T-helper 22 cell (primary cell): Measurements from ENCODE around the gene R3HCC1L.

Experiments
- DNase-seq: peaks from one replicate; pipeline ENCODE4 v3.0.0-alpha.2; 2020; ENCODE audit warnings: low read depth

R3HCC1L gene

DNA sequence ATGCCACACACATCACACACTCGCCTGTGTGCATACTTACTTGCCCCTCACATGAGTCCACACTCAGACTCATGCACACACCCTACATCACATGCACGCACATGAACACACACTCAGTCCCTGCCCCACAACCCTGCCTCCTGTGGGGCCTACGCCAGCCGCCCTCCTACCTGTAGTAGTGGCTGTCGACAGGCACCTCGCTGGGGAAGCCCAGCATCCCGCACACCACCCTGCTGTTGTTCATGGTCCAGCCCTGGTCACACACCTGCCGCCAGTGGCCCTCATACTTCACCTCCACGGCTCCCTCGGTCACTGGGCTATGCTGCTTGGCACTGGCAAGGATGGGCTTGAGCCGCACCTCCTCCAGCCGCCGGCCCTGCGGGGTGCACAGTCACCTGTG lies 126.3 kb downstream of the R3HCC1L start:
- DNase-seq, result no peak

DNA sequence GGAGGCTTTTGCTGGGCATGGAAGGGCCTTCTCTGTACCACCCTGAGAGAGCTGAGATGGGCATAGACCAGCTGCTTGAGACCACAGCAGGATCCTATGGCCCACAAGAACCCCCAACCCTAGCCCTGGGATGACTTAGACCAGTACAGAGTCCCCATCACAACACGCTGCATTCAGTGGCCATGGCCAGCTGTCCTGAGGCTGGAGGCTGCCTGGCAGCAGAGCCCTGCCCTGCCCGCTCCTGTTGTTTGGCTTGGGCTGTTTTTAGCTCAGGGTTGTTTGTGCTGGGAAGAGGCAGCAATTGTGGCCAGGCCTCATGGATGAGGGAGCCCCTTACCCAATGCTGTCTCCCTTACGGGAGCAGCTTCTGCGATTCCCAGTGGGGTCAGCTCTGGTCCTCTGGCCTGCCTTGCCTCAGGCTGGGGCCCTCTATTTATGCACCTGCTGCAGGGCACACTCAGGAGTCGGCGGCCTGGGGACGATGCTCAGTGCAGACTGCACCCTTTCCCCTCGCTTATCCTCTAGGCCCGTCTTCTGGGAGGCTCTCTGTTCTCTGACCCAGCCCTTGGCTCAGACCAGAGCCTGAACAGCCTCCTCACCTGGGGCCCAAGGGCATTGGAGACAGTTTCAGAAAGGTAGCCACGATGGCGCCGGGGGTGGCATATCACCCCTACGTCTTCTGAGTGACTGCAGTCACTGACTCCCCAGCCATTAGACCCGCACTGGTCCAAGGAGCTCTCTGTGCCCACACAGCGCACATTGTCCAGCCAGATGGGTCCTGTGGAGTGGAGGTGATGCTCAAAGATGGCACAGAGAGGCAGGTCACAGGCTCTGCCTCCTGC lies 127.2 kb downstream of the R3HCC1L start:
- DNase-seq, result no peak

DNA sequence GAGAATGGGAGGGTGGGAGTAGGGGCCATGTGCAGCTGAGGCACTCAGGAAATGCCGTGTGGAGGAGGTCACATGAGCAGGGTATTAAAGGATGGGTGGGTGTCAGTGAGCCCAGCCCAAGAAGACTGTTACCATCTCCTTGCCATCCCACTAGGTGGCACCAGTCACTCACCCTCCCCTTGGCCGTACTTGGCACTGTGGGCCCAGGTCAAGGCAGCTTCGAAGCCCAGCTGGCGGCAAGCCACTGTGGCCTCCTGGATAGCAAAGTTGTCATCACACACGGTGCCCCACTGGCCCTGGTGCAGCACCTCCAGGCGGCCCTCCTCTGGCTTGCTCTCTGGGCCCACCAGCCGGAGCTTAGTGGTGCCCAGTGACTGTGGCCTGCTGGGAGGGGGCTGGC lies 128.1 kb downstream of the R3HCC1L start:
- DNase-seq, result no peak

- no peak for DNase-seq
Observed at GRCh38 chr10:98263088-98263487, 128.6 kb downstream of the R3HCC1L start.

GRCh38 chr10:98264378-98265065 lies 130.1 kb downstream of the R3HCC1L start:
- no peak for DNase-seq

DNA sequence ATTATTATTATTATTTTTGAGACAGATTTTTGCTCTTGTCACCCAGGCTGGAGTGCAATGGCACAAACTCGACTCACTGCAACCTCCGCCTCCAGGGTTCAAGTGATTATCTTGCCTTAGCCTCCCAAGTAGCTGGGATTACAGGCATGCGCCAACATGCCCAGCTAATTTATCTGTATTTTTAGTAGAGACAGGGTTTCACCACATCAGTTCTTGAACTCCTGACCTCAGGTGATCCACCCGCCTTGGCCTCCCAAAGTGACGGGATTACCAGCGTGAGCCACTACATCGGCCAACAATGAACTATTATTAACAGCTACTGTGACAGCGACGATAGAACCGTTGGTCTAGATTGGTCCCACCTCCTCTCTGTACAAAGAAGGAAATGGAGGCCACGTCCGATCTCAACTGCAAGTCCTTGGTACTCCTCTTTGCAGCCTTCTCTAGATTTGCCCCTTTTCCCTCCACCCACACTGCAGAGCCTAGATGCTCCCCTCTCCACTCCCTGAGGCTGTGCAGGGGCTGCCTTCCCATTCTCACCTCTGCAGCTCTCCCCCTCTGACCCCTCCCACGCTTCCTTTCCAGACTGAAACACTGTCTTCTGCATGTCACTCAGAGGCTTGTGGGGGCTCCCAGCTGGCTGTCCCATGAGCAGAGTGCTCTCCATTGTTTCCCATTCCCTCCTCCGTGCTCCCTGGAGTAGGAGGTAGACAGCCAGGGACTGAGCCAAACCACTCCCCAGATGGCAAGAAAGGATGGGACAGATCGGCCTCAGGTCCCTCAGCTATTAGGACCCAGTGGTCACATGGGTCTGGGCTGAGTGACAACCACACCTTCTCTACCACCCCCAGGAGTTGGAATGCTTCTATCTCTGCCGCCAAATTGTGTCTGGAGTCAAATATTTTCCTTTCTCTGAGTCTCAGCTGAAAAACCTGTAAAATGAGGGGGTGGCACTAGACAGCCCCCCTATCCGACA lies 131.2 kb downstream of the R3HCC1L start:
- DNase-seq, result no peak

DNA sequence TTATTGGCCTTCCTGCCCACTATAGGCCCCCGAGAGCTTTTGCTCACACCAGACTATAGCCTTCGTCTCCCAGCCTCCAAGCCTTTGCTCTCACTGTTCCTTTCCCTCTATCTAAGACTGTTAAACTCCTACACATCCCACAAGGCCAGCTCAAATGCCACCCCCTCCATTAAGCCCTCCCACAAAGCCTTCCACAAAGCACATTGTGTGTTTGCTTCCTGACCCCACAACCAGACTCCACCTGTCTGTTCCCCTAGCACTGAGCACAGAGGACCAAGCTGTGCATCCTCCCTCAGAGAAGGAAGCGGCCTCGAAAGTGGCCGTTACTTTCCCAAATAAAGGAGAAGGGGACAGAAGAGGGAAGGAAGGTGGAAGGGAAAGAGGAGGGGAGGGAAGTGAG lies 132.2 kb downstream of the R3HCC1L start:
- DNase-seq, result no peak

- no peak for DNase-seq
Observed at GRCh38 chr10:98267069-98267893, 132.8 kb downstream of the R3HCC1L start.

- no peak for DNase-seq
Observed at GRCh38 chr10:98267894-98268693, 133.6 kb downstream of the R3HCC1L start, which contains the start of gene LOXL4. TSS of gene LOXL4 (minus strand) at chr10:98268194. CDS start at chr10:98263019, 5,175 bp downstream.

- no peak for DNase-seq
Observed at GRCh38 chr10:98268694-98269431, 134.4 kb downstream of the R3HCC1L start.

- no peak for DNase-seq
Observed at GRCh38 chr10:98269435-98269912, 135.0 kb downstream of the R3HCC1L start.

DNA sequence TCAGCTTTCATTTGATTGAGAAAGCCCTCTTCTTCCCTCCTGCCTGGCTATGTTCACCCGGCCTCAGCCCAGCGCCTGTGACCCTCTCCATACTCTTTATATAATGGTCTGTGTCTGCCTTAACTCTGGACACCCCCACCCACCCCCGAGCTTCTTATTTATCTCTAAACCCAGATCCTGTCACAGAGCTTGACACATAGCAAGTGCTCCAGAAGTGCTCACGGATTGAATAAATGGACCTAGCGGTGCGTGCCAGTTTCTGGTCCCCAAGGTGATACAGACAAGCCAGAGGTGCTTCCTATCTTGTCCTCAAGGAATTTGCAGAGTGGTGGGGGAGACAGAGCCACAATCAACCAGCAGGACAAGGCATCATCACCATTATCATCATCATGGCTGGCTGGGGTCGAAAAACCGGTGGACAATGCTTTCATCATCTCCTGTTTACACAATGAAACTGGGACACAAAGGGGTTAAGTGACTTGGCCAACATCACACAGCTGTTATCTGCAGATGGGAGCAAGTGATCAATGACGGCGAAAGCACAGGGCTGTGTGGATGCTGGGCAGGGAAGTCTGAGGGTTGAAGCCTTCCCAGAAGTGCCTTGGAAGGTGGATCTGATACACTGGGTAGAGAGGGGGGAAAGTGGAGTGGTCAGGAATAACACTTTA lies 135.8 kb downstream of the R3HCC1L start:
- DNase-seq, result no peak

- DNase-seq, result no peak
Observed at GRCh38 chr10:98270786-98271185, 136.3 kb downstream of the R3HCC1L start.

DNA sequence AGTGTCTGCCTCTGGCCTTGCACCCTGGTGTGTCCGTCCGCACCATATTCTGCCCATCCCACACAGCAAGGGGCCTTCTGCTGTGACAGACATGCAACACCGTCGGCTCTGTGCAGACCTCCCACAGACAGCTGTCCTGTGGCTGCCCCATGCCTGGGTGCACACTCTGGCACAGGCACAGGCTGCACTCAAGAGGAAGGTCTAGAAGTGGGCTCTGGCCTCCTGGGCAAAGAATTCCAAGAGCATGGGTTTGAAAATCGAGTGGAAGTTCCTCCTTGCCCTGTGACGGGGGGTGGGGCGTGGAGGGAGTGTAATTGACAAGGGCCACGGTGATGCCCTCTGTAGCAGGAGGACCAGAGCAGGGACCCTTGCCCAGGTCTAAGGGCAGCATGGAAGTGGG lies 137.8 kb downstream of the R3HCC1L start:
- DNase-seq, result no peak

- DNase-seq, result no peak
Observed at GRCh38 chr10:98272656-98273055, 138.2 kb downstream of the R3HCC1L start.

- DNase-seq, result no peak
Observed at GRCh38 chr10:98273057-98273850, 138.8 kb downstream of the R3HCC1L start.

GRCh38 chr10:98274562-98274961 lies 140.1 kb downstream of the R3HCC1L start:
- DNase-seq, result no peak

DNA sequence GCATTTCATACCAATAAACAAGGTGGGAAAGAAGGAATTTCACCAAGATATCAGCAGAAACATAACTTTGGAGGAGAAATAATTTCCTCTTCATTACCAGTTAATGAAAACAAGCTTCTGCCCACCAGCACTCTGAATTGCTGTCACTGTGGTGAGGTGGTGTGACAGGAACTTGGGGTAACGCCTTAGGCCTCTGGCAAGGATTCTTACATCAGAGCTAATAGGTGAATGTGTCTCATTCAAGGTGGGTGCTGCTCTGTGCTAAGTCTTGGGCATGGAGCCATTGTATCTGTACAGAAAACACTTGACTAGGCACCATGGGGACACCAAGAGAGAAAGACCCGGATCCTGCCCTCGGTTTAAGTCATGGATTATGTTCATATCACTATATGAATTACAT lies 141.9 kb downstream of the R3HCC1L start:
- no peak for DNase-seq
